Mucosa of stomach (tissue), 1 donor: ENCODE results near the gene RAD23A.
"Not testable (repeated sequence)": the region's sequence is repeated elsewhere in the genome, so short reads cannot be mapped to it uniquely, and the experiment has no call there.

Experiments used
- H3K27me3 ChIP-seq: one replicate; pipeline ENCODE4 v1.7.0; 2013; ENCODE audit warnings: mild to moderate bottlenecking, low read length; ENCODE audit not compliant: control insufficient read depth, insufficient read depth
- H3K36me3 ChIP-seq: one replicate; pipeline ENCODE4 v1.7.0; 2013; ENCODE audit warnings: low read length; ENCODE audit not compliant: control insufficient read depth, insufficient read depth
- H3K4me1 ChIP-seq: one replicate; pipeline ENCODE4 v1.7.0; 2013; ENCODE audit warnings: mild to moderate bottlenecking, low read length; ENCODE audit not compliant: control insufficient read depth, insufficient read depth
- H3K4me3 ChIP-seq: one replicate; pipeline ENCODE4 v1.7.0; 2013; ENCODE audit warnings: low read length
- H3K9ac ChIP-seq: one replicate; pipeline ENCODE4 v1.7.0; 2013; ENCODE audit warnings: mild to moderate bottlenecking, low read length, moderate library complexity
- H3K9me3 ChIP-seq: one replicate; pipeline ENCODE4 v1.7.0; 2013; ENCODE audit warnings: mild to moderate bottlenecking, low read length, moderate library complexity; ENCODE audit not compliant: control insufficient read depth
- donor health status: Pancreatic carcinoma.

Gene RAD23A

DNA sequence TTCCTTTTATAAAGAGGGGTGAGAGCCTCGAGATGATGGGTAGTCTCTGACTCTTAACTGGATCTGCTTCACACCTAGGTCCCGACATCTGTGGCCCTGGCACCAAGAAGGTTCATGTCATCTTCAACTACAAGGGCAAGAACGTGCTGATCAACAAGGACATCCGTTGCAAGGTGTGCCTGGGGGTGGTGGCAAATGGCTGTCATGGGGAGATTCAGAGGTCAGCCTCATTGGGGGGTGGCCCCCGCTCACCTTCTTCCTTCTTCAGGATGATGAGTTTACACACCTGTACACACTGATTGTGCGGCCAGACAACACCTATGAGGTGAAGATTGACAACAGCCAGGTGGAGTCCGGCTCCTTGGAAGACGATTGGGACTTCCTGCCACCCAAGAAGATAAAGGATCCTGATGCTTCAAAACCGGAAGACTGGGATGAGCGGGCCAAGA lies 5.7 kb upstream of the RAD23A start:
- Histone ChIP-seq H3K9ac (peak overlapping the region; percentile 99), H3K27me3 (no peaks in the 10 kb centered on the region), H3K4me1 (peaks cover 39% of the 10 kb centered on the region), H3K9me3 (no peaks in the 10 kb centered on the region), H3K36me3 (peaks cover 30% of the 10 kb centered on the region), H3K4me3 (peak overlapping the region; percentile 98)

DNA sequence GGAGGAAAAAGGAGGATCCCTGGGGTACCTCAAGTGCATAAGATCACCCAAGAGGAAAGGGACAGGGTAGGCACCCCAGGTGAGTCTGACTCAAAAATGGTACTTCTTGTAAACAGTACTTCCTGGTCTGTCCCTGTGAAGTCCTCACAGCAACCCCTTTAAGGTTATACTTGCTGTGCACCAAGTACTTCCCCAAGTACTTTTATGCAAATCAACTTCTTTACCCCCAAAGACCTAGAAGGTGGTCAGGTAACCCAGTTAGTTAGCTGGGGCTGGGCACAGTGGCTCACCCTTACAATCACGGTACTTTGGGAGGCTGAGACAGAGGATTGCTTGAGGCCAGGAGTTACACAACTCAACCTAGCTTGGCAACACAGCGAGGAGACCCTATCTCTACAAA lies 4.8 kb upstream of the RAD23A start:
- no peaks in the 10 kb centered on the region for H3K9me3 ChIP-seq
- peaks cover 39% of the 10 kb centered on the region for H3K4me1 ChIP-seq
- H3K36me3 ChIP-seq = peaks cover 30% of the 10 kb centered on the region
- H3K9ac ChIP-seq = peak overlapping the region; percentile 99
- H3K27me3 ChIP-seq = no peaks in the 10 kb centered on the region
- peak overlapping the region; percentile 98 for H3K4me3 ChIP-seq

DNA sequence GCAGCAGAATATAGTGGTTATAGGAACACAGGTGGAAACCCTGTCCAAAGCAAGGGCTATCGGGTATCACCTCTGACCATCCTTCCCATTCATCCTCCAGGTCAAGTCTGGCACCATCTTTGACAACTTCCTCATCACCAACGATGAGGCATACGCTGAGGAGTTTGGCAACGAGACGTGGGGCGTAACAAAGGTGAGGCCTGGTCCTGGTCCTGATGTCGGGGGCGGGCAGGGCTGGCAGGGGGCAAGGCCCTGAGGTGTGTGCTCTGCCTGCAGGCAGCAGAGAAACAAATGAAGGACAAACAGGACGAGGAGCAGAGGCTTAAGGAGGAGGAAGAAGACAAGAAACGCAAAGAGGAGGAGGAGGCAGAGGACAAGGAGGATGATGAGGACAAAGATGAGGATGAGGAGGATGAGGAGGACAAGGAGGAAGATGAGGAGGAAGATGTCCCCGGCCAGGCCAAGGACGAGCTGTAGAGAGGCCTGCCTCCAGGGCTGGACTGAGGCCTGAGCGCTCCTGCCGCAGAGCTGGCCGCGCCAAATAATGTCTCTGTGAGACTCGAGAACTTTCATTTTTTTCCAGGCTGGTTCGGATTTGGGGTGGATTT lies 2.1 kb upstream of the RAD23A start:
- Histone ChIP-seq H3K4me1 (peaks cover 51% of the 10 kb centered on the region), H3K36me3 (peaks cover 30% of the 10 kb centered on the region), H3K27me3 (no peaks in the 10 kb centered on the region), H3K9ac (peak overlapping the region; percentile 12), H3K9me3 (no peaks in the 10 kb centered on the region), H3K4me3 (no peak overlapping the region)

DNA sequence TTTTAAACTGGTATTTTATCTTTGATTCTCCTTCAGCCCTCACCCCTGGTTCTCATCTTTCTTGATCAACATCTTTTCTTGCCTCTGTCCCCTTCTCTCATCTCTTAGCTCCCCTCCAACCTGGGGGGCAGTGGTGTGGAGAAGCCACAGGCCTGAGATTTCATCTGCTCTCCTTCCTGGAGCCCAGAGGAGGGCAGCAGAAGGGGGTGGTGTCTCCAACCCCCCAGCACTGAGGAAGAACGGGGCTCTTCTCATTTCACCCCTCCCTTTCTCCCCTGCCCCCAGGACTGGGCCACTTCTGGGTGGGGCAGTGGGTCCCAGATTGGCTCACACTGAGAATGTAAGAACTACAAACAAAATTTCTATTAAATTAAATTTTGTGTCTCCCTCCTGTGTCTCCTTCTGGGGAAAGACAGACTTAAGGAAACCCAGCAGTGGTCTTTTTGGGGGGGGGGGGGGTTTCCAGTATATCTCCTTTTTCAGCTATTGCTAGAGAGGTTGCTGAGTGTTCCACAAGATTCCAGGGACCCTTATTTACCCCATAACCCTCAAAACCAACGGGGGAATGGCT lies 1.5 kb upstream of the RAD23A start:
- peaks cover 36% of the 10 kb centered on the region for H3K36me3 ChIP-seq
- H3K27me3 ChIP-seq = no peaks in the 10 kb centered on the region
- H3K9ac ChIP-seq = no peak overlapping the region
- H3K9me3 ChIP-seq = no peaks in the 10 kb centered on the region
- H3K4me3 ChIP-seq = no peak overlapping the region
- peaks cover 51% of the 10 kb centered on the region for H3K4me1 ChIP-seq

DNA sequence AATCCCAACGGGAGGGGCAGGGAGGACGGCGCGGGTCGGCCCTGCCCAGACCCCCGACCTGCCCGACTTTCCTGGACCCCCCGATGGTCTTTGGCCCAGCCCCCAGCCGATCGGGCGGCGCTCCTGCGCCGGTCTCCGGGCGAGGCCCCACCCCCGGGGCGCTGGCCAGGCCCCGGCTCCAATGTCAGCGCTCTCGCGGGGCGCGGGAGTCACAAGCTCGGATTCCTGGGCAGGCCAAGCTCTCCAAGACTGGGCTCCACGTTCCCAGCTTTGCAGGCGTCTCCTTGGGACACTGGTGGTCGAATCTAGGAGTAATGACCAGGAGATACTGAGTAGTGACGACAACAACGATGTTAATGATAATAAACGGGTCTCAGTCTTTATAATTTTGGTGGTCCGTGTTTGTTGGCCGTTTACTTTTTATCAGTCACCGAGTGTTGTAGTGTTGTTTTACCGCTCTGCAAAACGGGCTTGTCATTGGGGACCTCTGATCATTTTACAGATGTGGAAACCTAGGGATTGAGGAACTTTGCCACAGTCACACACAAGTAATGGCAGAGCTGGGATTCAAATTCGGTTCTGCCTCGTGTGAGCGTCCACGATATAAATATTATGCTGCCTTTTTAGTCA lies 545 bp downstream of the RAD23A start:
- H3K4me3 ChIP-seq = peak overlapping the region; percentile 53
- peaks cover 28% of the 10 kb centered on the region for H3K36me3 ChIP-seq
- H3K4me1 ChIP-seq = peaks cover 33% of the 10 kb centered on the region
- H3K27me3 ChIP-seq = no peaks in the 10 kb centered on the region
- no peaks in the 10 kb centered on the region for H3K9me3 ChIP-seq
- peak overlapping the region; percentile 69 for H3K9ac ChIP-seq

DNA sequence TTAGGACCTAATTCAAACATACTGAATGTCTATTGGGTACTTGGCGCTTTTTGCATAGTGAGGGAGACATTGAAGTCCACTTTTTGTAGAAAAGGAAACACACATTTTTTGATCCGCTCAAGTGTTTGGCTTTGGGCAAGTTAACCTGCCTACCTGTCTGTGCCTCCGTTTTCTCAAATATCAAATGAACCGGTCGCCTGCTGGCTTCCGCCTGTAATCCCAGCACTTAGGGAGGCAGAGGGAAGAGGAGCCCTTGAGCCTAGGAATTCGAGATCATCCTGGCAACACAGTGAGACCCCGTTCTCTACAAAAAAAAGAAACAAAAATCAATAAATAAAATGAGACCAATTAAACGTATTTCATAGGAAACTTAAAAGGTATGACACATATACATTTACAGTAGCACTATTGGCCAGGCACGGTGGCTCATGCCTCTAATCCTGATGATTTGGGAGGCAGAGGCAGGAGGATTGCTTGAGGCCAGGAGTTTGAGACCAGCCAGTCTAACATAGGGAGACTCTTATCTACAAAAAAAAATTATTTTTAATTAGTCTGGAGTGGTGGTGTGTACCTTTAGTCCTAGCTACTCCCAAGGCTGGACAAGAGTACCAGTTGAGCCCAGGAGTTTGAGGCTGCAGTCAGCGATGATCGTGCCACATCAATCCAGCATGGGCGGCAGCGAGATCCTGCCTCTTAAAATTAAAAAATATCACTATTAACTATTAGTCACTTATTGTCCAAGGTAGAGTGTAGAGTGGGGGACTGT lies 1.3 kb downstream of the RAD23A start:
- peak overlapping the region; percentile 69 for H3K9ac ChIP-seq
- H3K4me3 ChIP-seq = no peak overlapping the region
- peaks cover 28% of the 10 kb centered on the region for H3K36me3 ChIP-seq
- H3K4me1 ChIP-seq = peaks cover 28% of the 10 kb centered on the region
- no peaks in the 10 kb centered on the region for H3K9me3 ChIP-seq
- no peaks in the 10 kb centered on the region for H3K27me3 ChIP-seq

DNA sequence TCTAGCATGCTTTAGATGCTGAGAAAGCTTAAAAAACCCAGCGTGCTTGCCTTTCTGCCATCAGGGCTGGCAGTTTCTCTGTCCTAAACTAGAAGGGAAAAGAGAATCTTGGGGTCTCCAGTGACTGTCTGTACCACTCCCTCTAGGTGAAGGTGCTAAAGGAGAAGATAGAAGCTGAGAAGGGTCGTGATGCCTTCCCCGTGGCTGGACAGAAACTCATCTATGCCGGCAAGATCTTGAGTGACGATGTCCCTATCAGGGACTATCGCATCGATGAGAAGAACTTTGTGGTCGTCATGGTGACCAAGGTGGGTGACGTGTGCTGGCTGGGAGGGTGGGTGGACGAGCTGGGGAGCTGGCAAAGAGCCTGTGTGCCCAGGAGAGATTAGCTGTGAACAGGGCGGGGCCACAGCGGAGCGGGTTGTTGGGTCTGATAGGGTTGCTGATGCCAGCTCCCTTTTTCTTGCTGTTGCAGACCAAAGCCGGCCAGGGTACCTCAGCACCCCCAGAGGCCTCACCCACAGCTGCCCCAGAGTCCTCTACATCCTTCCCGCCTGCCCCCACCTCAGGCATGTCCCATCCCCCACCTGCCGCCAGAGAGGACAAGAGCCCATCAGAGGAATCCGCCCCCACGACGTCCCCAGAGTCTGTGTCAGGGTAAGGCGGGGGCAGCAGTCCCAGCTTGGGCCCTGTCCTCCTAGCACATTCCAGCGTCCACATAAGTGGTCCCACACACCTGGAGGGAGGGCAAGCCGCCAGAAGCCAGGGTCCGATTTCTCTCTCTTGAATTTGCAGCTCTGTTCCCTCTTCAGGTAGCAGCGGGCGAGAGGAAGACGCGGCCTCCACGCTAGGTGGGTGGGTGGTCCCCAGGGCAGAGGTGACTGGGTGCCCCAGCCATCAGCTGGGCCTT lies 2.3 kb downstream of the RAD23A start:
- Histone ChIP-seq H3K9ac (no peak overlapping the region), H3K4me3 (no peak overlapping the region), H3K27me3 (no peaks in the 10 kb centered on the region), H3K4me1 (peaks cover 28% of the 10 kb centered on the region), H3K36me3 (peaks cover 22% of the 10 kb centered on the region), H3K9me3 (no peaks in the 10 kb centered on the region)

DNA sequence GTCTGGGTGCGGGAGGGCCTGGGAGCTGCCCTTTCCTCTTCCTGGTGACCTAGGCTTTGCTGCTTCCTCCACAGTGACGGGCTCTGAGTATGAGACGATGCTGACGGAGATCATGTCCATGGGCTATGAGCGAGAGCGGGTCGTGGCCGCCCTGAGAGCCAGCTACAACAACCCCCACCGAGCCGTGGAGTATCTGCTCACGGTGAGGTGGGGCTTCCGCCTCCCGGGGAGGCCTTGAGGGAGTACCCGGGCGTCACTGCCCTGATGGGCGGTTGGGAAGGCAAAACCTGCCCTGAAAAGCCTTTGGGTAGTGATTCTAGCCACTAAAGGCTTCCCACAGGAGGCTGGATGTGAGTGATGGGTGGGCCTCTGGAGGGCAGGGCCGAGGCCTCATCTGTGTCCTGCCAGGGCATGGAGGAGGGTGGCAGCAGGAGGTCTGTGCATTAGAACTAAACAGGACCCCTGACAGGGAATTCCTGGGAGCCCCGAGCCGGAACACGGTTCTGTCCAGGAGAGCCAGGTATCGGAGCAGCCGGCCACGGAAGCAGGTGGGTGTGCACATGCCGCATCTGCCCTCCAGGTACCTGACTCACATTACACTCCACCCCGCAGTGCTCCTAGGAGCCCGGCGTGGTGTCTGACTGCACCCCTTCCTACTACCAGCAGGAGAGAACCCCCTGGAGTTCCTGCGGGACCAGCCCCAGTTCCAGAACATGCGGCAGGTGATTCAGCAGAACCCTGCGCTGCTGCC lies 3.1 kb downstream of the RAD23A start:
- Histone ChIP-seq H3K9me3 (no peaks in the 10 kb centered on the region), H3K27me3 (no peaks in the 10 kb centered on the region), H3K9ac (no peak overlapping the region), H3K36me3 (peaks cover 15% of the 10 kb centered on the region), H3K4me1 (peaks cover 20% of the 10 kb centered on the region), H3K4me3 (no peak overlapping the region)

DNA sequence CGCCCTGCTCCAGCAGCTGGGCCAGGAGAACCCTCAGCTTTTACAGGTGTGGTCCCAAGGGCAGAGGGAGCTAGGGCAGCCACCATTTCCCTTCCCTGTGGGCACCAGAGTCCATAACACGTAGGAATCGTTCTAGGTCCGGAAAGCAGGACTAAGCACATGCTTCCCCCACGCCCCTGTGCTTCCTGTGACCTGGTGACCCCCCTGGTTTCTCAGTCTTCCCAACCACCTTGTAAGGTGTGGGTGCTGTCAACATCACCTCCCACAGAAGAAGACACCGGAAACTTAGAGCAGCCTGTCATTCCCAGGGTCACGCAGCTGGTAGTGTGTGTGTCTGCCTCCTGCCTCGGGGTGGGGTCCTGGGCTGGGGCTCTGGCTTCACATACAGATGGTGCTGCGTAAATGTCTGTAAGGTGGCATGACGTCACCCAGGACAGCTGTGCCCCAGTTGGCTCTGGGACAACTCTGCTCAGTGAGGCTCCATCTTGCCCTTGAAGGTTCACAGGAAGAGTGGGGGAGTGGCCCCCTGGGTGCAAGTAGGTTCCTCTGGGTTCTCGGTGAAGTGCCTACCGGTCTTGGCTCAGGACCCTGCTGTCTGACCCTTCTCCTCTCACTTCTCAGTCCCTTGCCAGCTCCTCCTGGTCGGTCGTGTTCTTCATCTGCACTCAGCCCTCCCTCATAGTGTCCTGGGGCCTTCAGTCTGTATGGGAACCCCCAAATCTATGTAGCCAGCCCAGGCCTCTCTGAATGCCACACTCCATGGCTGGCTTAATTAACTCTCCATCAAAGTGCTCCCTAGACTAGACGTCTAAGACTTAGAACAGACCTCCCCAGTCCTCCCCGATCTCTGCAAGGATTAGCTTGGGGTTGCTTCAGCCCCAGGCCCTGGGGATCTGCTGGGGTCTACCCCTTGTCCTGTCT lies 4.0 kb downstream of the RAD23A start:
- no peaks in the 10 kb centered on the region for H3K9me3 ChIP-seq
- H3K4me3 ChIP-seq = no peak overlapping the region
- peaks cover 26% of the 10 kb centered on the region for H3K4me1 ChIP-seq
- H3K9ac ChIP-seq = no peak overlapping the region
- no peaks in the 10 kb centered on the region for H3K27me3 ChIP-seq
- peaks cover 15% of the 10 kb centered on the region for H3K36me3 ChIP-seq

DNA sequence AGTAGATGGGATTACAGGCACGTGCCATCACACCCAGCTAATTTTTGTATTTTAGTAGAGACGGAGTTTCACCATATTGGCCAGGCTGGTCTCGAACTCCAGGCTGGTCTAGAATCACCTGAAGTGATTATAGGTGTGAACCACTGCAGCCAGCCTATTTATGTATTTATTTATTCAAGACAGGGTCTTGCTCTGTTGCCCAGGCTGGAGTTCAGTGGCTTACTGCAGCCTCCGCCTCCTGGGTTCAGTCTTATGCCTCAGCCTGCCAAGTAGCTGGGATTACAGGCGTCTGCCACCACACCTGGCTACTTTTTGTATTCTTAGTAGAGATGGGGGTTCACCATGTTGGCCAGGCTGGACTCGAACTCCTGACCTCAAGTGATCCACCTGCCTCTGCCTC lies 6.4 kb downstream of the RAD23A start:
- not testable (repeated sequence) for H3K27me3 ChIP-seq, H3K9me3 ChIP-seq, H3K4me3 ChIP-seq, H3K9ac ChIP-seq
- Histone ChIP-seq H3K36me3 (peaks cover 15% of the 10 kb centered on the region), H3K4me1 (peaks cover 25% of the 10 kb centered on the region)
